ENCODE measurements around the gene SPATA24. TPM values are rescaled to one million over a fixed set of nuclear protein-coding genes. Genes with fewer than 3 reads are reported as not detected.
A peak's percentile ranks its signal among the peaks of the same experiment; 100 is the strongest.

The SPATA24 gene
- total and polyA plus RNA-seq, 2 of the 13 experiments (the other 11 are each of a cell fraction or from before 2014, with no cell fraction given), result 6.0 to 11.1 TPM

DNA sequence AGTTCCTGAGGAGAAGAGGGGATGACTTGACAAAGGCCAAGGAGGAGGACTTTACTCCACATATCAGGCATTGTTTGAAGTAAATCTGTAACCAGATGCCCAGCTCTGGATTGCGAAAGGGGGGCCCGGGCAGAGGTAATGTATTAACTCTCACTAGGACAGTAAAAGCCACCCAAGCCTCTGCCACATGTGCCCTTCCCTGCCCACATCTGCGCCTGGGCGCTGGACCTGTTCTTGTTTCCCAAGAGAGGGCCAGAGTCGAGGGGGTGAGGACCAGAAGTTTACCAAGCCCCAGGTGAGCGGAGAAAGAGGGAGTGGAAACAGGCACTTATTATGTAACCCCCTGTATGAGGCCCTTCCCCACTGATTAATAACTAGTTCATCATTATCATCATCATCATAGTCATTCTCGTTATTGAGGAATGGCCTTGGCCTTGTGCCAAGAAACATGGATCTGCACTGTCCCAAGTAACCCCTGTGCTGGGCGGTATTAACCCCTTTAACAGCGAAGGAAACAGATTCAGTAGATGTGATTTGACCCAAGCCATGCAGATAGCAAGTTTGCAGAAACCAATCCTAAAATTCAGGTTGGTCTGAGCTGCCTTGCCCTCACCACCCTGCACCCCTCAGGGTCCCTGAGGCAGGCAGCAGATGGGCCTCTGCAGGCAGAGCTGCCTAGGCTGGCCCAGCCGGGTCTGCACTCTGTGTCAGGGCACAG lies 20.5 kb downstream of the SPATA24 start, which contains the start of gene SLC23A1 (continued):
- no peak for TF ChIP-seq GPBP1L1 (CRISPR knock-in tag; IDR thresholded peaks at IDR 0.05)
- no peak for TF ChIP-seq ZFP1 (CRISPR knock-in tag; IDR thresholded peaks at IDR 0.05)
- no peak for TF ChIP-seq HOXA9 (CRISPR knock-in tag; IDR thresholded peaks at IDR 0.05; ENCODE audit: borderline replicate concordance)
- TF ChIP-seq NR2C2 (CRISPR knock-in tag; IDR thresholded peaks at IDR 0.05; ENCODE audit: borderline replicate concordance), result no peak
- TF ChIP-seq, protein P1, sequence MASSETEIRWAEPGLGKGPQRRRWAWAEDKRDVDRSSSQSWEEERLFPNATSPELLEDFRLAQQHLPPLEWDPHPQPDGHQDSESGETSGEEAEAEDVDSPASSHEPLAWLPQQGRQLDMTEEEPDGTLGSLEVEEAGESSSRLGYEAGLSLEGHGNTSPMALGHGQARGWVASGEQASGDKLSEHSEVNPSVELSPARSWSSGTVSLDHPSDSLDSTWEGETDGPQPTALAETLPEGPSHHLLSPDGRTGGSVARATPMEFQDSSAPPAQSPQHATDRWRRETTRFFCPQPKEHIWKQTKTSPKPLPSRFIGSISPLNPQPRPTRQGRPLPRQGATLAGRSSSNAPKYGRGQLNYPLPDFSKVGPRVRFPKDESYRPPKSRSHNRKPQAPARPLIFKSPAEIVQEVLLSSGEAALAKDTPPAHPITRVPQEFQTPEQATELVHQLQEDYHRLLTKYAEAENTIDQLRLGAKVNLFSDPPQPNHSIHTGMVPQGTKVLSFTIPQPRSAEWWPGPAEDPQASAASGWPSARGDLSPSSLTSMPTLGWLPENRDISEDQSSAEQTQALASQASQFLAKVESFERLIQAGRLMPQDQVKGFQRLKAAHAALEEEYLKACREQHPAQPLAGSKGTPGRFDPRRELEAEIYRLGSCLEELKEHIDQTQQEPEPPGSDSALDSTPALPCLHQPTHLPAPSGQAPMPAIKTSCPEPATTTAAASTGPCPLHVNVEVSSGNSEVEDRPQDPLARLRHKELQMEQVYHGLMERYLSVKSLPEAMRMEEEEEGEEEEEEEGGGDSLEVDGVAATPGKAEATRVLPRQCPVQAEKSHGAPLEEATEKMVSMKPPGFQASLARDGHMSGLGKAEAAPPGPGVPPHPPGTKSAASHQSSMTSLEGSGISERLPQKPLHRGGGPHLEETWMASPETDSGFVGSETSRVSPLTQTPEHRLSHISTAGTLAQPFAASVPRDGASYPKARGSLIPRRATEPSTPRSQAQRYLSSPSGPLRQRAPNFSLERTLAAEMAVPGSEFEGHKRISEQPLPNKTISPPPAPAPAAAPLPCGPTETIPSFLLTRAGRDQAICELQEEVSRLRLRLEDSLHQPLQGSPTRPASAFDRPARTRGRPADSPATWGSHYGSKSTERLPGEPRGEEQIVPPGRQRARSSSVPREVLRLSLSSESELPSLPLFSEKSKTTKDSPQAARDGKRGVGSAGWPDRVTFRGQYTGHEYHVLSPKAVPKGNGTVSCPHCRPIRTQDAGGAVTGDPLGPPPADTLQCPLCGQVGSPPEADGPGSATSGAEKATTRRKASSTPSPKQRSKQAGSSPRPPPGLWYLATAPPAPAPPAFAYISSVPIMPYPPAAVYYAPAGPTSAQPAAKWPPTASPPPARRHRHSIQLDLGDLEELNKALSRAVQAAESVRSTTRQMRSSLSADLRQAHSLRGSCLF (CRISPR knock-in tag; IDR thresholded peaks at IDR 0.05; ENCODE audit: borderline replicate concordance), result no peak
- peak; percentile 85 for TF ChIP-seq ZNF652 (CRISPR knock-in tag; IDR thresholded peaks at IDR 0.05; ENCODE audit: borderline replicate concordance, low read depth)
- TF ChIP-seq, protein P2, sequence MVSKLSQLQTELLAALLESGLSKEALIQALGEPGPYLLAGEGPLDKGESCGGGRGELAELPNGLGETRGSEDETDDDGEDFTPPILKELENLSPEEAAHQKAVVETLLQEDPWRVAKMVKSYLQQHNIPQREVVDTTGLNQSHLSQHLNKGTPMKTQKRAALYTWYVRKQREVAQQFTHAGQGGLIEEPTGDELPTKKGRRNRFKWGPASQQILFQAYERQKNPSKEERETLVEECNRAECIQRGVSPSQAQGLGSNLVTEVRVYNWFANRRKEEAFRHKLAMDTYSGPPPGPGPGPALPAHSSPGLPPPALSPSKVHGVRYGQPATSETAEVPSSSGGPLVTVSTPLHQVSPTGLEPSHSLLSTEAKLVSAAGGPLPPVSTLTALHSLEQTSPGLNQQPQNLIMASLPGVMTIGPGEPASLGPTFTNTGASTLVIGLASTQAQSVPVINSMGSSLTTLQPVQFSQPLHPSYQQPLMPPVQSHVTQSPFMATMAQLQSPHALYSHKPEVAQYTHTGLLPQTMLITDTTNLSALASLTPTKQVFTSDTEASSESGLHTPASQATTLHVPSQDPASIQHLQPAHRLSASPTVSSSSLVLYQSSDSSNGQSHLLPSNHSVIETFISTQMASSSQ (IDR thresholded peaks at IDR 0.05; ENCODE audit: low read depth), result peak; percentile 60
- TF ChIP-seq, protein P2 (CRISPR knock-in tag; IDR thresholded peaks at IDR 0.05; ENCODE audit: borderline replicate concordance), result peak; percentile 76; the same call in 1 of the 2 replicates
- TF ChIP-seq ZNF543 (CRISPR knock-in tag; IDR thresholded peaks at IDR 0.05), result peak; percentile 99
- 0 out of 2 replicates have a peak, but pooled peaks have one; percentile 21 for TF ChIP-seq ZMYM4 (CRISPR knock-in tag; IDR thresholded peaks at IDR 0.05)
- peak; percentile 44; the same call in 1 of the 2 replicates for TF ChIP-seq KDM2A (CRISPR knock-in tag; IDR thresholded peaks at IDR 0.05; ENCODE audit: borderline replicate concordance, low read depth)
- TF ChIP-seq SAFB2 (CRISPR knock-in tag; IDR thresholded peaks at IDR 0.05; ENCODE audit: borderline replicate concordance, low read depth), result no peak
- TF ChIP-seq, protein P3, sequence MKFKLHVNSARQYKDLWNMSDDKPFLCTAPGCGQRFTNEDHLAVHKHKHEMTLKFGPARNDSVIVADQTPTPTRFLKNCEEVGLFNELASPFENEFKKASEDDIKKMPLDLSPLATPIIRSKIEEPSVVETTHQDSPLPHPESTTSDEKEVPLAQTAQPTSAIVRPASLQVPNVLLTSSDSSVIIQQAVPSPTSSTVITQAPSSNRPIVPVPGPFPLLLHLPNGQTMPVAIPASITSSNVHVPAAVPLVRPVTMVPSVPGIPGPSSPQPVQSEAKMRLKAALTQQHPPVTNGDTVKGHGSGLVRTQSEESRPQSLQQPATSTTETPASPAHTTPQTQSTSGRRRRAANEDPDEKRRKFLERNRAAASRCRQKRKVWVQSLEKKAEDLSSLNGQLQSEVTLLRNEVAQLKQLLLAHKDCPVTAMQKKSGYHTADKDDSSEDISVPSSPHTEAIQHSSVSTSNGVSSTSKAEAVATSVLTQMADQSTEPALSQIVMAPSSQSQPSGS (CRISPR knock-in tag; IDR thresholded peaks at IDR 0.05), result 0 out of 2 replicates have a peak, but pooled peaks have one; percentile 26
- TF ChIP-seq ZNF124 (CRISPR knock-in tag; IDR thresholded peaks at IDR 0.05), result no peak
- no peak for TF ChIP-seq ZNF672 (CRISPR knock-in tag; IDR thresholded peaks at IDR 0.05)
- no peak for TF ChIP-seq ZNF235 (CRISPR knock-in tag; IDR thresholded peaks at IDR 0.05; ENCODE audit: borderline replicate concordance)
- TF ChIP-seq ZNF230 (CRISPR knock-in tag; IDR thresholded peaks at IDR 0.05), result no peak

Data from HepG2 (cell line).